ENCODE measurements around the gene CLN3.

GRCh38 chr16:28511031-28511430 is 19.2 kb upstream of the CLN3 start:
- TF ChIP-seq CTCF (IDR thresholded peaks at IDR 0.05; ENCODE audit: insufficient read depth, low read length, poor library complexity, severe bottlenecking) (no peak), EZH2phosphoT487 (conservative IDR thresholded peaks at IDR 0.05; ENCODE audit: low read length) (no peak)

Measured in SU-DHL-6 (cell line).